ENCODE results near the gene TCEAL1.

GRCh38 chrX:103629318-103630170 lies 769 bp downstream of the TCEAL1 start:
- TF ChIP-seq POLR2A (IDR thresholded peaks at IDR 0.05; ENCODE audit: low read depth), result no peak
- TF ChIP-seq CTCF (IDR thresholded peaks at IDR 0.05), result peak; percentile 45 to 53 (median 47)

Data from esophagus muscularis mucosa (tissue), 3 donors.